GM12878 (cell line): ENCODE measurements around the gene ATP2B1.

ENCODE experiments used
- CTCF ChIP-seq, 3 experiments: IDR thresholded peaks in 2 of 3; conservative IDR thresholded peaks in 1 of 3; 2 replicates each; pipeline ENCODE4 v1.5.1; 2011; ENCODE audit warnings: low read depth in 3 of 3, low read length in 3 of 3, mild to moderate bottlenecking in 3 of 3, control low read depth in 2 of 3, moderate library complexity in 2 of 3, inconsistent platforms in 1 of 3, mixed read lengths in 1 of 3; ENCODE audit not compliant: control insufficient read depth in 2 of 3, insufficient read depth in 1 of 3; ENCODE audit errors: extremely low read depth in 1 of 3
- CUX1 ChIP-seq: IDR thresholded peaks from 2 replicates; pipeline ENCODE4 v1.6.1; 2012; ENCODE audit warnings: improper control_type of control experiment, low read depth, low read length; ENCODE audit not compliant: insufficient replicate concordance
- E2F4 ChIP-seq: IDR thresholded peaks from 2 replicates; pipeline ENCODE4 v1.6.1; 2012; ENCODE audit warnings: low read depth, low read length, improper control_type of control experiment
- RELA ChIP-seq: fragments of 450-650 bp; IDR thresholded peaks from 2 replicates; pipeline ENCODE4 v1.8.0; 2014; ENCODE audit warnings: borderline replicate concordance; ENCODE audit not compliant: partially characterized antibody

GRCh38 chr12:89663577-89664357 lies 44.9 kb downstream of the ATP2B1 start:
- TF ChIP-seq RELA (no peak), E2F4 (no peak), CTCF (IDR thresholded peaks at IDR 0.05 in 2 of 3, conservative IDR thresholded peaks at IDR 0.05 in 1 of 3; ENCODE audit: control insufficient read depth in 2 of 3, extremely low read depth in 1 of 3, insufficient read depth in 1 of 3, low read depth in 3 of 3, low read length in 3 of 3) (no peak), CUX1 (no peak)
